Stimulated activated CD8-positive, alpha-beta memory T cell treated with anti-CD3 and anti-CD28 coated beads, Interleukin-7, amount 100 ng/mL, for 1 hour (primary cell): ENCODE results near the gene KCNG1.

Source experiments
- DNase-seq, 2 donors: peaks; one replicate each; pipeline ENCODE4 v3.0.0-alpha.2; 2020; ENCODE audit warnings: low read depth in 2 of 2

KCNG1 gene

DNA sequence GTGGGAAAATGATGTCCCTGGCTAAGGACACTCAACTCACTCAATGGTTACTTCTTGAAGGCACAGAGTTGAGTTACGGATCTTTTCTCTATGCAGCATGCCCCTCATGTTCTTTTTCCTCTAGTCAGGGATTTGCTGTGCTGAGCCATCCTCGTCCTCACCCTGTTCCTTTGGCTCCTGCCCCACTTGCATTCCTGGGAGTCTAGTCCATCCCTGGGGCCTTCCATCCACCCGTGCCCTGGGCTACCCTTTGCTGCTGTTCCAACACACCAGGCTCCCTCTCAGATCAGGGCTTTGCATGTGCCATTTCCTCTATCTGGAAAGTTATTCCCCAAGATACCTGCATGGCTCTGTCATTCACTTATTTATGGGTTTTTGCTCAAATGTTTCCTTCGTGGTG lies 13.3 kb upstream of the KCNG1 start:
- no peak for DNase-seq

DNA sequence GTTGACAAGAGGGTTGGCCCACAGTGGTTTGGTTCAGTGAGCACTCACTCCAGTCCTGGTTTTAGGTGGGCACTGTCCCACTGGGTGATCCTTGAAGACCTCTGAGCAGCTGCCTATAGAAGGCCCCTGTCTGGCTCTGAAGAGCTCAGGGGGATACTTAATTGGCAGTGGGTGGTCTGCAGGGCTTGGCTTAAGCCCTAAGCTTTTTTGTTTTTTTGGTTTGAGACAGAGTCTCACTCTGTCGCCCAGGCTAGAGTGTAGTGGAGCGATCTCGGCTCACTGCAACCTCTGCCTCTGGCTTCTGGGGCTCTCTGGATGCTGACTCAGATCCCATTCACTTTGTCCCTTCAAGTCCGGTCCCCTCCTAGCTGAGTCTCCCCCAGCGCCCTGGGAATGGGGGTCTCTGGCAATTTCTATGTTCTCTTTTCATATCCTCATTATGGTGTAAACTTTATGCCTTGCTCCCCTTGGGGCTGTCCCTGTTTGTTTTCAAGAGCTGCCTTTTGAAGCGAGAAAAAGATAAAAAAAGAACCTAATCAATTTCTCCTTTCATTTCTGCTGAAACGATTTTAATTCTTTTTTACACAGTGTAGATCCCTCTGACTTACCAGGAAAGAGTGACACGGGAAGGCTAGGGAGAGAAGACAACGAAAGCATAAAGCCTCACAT lies 12.2 kb upstream of the KCNG1 start:
- DNase-seq, result no peak

DNA sequence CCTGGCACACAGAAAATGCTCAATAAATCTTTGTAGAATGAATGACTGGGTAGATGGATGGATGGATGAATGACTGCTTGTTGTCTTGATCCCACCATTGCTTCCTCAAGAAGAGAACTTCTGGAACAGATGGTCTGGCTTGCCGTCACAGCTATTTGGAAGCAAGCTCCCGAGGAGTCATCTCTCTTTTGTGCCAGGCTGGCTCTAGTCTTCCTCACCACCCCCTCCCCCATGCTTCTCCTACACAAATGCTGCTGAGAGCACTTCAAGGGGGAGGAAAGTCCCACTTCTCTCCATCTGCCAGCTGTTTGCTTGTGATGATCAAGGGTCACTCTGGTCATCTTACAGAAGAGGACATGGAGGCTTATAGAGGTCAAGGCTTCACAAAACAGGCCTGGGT lies 11.6 kb upstream of the KCNG1 start:
- no peak for DNase-seq

DNA sequence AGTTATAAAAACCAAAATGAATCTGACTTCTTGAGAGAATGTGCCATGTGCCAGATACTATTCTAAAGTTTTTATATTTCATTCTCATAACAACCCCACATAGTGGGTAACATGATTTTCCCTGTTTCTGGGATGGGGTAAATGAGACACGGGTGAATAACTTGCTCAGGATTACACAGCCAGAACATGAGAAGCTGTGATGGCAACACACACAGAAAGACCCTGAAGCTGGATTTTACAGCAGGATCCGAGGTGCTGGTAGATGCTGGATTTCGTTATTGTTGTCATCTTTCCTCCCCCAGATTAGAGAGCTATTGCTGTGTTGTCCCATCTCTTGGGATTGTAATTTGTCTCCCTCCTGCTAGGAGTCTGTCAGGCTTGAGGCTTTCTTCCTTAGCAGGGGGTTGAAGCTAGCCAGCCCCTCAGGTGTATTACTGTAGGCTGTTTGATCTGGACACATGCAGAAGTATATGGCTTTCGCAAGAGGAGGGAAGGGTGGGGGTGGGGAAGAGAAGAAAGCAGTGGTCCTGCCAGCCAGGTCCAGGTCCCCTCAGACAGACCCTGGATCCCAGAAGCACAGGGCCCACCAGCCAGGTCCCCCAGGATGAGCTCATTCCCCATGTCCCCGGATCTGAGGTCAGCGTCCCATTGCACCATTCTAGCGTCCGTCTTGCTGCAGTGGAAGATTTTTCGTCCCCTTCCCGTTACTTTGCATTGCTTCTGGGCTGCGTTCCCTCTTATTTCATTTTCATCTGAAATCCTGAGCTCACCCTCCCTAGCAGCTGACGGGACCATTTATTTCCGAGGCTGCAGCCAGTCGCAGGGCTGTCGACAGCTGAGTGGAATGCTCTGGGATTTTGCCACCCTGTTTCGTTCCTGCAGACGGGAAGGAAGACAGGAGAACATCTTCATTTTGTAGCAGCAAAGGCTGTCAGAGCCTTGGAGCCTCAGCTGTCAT lies 7.3 kb upstream of the KCNG1 start:
- no peak for DNase-seq

DNA sequence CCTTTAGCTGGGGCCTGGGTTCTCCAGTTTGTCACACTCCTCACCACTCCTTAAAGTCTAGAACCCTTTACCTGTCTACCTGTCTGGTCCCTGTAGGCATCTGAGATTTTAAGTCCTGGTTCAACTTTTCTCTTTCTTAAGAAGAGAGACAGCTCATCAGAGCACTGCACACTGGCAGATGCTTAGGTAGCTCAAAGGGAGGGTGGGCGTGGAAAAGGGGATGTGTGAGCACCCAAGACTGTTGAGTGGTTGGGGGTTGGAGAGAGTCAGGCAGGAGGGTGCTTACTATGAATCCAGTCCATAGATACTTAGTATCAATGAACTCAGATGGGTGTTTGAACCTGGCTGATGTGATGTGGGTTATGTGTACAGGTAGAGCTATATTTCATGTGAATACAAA lies 6.6 kb upstream of the KCNG1 start:
- DNase-seq, result no peak

DNA sequence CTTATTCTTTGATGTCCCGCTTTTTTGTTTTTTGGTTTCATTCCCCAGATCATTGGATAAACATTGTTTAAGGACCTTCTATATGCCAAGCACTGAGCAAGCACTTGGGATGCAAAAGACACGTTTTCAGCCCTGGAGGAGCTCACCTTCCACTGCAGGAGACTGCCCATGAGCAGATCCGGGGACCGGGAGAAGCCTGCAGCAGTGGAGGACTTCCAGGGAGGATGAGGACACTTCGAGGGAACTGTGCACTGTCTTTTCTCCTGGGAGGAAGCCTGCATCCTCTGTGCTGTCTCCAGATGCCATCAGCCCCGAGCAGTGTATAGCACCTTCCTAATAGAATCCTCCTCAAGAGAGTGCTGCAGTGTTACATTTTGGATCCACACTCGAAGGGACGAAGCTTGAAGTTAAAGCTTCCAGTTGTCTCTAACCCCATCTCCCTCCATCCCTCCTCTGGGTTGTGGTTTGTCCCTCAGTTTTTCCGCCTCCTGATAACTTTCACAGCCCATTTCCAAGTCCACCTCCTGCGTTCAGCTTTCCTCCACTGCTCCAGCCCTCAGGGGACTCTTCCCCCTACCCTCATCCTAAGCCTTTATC lies 5.8 kb upstream of the KCNG1 start:
- DNase-seq, result no peak

DNA sequence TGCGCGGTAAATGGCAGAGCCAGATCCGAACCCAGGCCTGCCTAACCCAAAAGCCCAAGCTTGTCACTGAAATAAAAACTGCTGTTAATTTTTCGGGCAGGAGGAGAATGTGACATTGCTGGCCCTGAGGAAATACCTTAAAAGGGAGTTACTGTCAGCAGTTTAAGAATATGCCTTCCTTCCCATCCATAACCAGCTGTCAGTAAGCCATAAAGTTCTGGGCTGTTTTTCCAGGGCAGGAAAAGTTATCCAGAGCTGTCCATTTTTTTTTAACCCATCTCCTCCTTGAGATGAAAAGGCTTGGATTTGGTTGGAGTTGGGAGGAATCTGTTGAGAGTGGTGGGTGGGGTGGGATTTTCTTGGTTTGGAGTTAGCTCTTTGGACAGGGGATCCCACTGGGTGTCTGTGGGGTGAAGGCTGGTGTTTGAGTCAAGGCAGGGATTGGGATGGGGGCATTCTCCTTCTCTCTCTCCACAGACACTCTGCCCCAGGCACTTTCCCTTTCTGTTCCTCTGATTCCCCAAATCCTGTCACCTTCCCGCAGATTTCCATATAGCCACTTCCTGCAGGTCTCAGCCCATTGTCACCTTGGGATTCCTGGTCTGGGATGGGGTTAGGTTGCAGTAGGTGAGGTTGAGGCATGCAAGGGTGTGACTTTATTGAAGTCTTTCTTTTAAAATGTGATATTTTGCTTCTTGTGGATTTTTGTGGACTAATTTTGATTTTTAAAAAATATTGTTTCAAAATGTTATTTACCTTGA lies 4.3 kb upstream of the KCNG1 start:
- no peak for DNase-seq

DNA sequence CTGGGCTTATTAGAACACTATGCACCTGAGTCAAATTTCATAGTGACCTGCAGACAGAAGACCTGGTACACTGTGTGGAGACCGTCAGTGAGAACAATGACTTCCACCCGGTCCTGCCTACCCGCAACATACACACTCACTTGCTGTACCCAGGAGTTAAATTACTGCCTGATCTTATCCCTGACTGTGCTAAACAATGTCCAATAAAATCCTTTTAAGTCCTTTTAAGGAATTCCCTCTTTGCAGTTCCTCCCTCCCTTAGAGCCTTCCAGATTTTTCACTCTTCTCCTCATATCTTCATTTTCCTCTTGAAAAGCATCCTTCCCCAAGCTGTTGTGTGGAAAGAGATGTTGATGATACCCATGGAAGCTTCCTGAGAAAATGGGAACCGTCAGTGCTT lies 3.4 kb upstream of the KCNG1 start:
- no peak for DNase-seq

DNA sequence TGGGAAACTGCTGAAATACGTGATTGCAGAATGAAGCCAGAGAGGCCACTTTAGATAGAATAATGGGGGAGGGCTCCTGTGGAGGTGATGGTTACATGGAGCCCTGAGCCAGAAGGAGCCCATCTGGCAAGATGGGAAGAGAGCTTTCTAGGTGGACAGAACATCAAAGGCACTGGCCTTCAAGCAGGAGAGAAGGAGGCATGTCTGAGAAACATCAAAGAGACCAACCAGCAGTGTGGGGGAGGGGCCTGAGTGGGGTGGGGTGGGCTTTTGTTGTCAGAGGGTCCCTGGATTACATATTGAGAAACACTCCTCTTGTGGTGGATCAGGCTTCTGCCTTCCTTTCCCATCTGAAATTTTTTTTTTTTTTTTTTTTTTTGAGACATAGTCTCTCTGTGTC lies 1.9 kb upstream of the KCNG1 start:
- DNase-seq, result no peak

DNA sequence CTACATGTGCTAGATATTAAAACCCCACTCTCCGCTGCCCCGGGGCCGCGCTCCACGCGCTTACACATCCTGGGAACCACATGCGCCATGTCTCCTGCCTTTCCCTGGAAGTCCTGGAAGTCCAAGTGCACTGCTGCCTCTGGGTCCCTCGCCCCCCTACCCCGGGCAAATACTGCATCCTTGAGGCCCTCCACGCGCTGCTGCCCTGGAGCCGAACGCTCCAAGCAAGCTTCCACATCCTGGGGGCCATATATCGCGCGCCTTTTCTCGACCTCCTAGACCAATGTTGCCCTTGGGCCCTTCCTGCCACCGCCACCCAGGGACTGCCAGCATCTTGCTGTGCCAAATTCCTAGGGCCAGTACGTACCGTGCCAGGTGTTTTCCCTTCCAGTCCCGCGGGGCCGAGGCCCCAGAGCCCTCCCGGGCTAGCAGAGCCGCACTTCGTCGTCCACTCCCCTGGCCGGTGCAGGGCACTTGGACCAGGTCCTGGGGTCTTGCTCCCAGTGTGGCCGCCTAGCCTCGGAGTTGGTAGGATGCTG lies 779 bp upstream of the KCNG1 start:
- no peak for DNase-seq

DNA sequence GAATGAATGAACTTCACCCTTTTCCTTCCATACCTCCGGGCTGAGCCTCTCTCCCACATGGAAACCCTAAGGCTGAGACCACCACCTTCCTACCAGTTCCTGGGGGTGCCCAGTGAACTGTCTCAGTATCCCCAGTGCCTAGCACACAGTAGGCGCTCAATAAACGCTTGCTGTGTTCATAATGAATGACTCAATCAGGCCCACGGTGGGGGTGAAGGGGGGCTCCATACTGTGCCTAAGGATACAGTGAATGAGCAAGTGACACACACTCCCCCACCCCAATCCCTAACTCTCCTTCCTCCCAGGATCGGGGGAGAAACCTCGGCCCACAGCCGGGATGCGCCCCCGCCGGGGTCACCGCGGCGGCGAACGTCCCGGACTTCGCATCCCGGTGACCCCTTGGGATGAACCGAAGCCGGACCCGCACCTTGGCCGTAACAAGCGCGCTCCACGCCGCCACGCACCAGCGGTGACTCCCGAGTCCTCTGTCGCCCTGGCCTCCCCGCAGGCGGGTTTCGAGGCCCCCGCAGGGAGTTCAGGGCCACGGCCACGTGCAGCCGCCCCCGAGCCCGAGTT lies 592 bp downstream of the KCNG1 start:
- no peak for DNase-seq

DNA sequence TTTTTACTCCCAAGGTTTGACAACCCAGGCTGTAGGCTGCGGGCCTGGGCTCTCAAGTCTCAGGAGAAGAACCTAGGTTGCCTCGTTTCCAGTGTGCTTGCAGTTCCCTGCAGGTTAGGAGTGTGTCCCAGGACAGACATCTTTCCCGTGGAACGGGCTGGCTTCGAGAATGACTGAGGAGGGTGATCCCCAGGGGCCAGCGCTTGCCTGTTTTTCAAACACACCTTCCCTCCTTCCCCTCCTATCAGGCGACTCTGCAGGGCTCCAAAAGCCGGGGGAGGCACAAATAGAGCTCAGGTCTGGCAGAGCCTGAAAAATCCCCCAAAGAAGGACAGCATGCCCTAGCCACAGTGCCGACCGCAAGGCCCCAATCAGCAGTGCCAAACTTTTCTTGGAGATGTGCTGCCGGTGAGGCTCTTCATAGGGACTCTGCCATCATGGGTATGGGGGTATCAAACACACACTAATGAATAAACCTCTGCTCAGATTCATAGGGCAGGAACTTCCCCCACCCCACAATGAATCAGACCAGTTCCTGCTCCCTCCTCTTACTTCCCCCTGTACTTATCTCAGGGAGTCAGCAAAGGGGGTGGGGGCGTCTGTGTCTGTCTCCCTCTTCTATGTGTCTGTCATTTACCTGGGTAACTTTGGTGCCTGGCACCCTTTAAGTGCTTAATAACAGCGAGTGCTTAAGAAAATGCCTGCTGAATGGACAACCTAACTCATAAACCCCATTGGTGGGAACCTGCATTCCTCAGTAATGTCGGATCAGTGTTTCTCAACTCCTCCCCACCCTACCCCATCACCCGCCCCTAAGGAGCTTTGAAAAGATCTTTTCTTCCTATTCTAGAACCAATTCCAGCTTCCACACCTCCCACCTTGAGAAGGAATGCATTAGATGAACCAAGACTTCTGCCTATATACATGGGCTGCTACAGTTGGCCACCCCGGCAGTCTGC lies 1.6 kb downstream of the KCNG1 start:
- DNase-seq, result no peak

DNA sequence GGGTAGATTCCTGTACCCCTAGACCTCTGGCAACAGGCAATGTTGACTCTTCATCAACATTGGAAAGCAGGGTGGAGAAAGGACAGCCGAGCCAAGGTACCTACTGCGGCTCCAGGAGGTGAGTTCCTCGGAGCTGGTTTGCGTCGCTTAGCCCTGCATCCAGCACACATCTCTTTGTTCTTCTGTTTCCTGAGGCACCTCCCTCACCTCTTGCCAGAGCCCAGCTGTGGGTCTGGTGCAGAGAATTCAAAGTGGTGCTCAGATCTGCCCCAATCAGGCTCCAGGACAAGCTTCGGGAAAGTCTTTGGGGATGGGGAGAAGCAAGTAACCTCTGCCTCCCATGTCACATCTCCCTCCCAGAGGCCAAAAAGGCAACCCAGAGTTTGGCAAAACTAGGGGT lies 2.2 kb downstream of the KCNG1 start:
- DNase-seq, result no peak

DNA sequence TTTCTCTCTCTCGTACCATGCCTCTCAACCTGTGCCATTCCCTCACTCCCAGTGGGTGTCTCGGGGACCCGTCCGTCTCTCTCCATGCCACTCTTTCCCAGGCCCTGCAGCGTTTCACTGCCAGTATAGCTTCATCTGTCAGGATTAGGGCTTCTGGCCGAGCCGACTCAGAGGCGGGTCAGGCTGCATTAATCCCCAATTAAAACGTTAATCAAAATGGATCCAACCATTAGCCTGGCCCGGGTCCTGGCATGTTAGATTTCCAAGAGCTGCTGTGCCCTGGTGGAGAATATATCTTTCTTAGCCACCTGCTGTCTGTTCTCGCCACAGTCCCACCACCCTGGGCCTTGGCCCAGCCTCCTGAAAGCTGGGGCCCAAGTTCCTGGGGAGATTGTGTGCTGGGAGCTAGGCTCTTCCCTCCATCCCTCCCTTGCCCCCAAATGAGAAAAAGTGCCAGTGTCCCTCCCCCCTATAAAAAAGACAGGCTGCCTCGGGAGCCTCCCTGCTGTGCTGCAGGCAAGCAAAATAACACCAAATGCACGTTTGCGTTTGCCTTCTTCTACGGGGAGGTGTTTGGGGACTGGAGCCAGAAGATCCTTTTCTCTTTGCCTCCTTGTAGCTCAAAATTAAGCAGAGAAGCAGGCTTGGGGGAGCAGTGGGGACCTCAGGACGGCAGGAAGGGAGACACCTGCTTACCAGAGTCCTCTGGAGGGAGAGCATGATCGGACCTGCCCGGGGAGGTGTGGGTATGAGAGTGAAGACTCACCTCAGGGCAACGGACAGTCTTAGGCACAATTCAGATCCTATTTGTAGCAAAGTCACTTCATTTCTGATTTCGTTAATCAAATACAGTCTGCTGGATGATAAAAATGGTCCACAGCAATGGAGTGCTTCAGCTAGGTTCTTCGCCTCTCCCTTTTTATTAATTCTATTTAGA lies 3.0 kb downstream of the KCNG1 start:
- no peak for DNase-seq

DNA sequence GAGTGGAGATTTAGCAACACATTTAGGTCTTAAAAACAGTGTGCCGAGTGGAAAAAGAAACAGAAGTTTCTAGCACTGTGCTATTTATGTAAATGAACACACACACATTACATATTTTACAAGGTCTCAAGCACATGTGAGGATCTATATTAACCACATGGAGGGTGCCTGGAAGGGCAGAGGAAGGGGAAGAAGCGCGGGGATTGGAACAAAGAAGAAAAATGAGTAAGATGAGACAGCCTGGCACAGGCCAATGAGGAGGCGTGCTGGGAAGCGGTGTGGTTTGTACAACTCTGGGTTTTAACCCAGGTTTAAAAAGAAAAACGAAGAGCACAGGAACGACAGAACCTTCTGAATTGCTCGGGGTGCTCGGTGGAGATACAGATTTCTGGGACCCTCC lies 5.7 kb downstream of the KCNG1 start:
- no peak for DNase-seq

DNA sequence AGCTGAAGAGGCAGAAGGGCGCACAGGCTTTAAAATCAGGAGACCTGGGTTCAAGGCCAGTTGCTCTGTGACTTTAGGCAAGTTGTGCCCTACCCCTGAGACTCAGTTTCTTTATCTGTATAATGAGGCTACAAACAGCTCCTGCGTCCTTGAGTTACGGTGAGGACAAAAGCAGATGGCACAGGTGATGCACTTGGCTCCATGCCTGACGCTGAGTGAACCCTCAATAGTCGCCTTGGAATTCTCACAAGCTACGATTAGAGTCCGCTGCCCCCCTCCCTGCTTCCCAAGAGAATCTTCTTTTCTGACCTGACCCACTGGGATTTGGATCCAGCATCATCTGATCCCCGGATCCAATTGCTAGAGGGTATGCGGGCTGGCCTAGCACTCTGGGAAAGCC lies 6.4 kb downstream of the KCNG1 start:
- DNase-seq, result no peak

DNA sequence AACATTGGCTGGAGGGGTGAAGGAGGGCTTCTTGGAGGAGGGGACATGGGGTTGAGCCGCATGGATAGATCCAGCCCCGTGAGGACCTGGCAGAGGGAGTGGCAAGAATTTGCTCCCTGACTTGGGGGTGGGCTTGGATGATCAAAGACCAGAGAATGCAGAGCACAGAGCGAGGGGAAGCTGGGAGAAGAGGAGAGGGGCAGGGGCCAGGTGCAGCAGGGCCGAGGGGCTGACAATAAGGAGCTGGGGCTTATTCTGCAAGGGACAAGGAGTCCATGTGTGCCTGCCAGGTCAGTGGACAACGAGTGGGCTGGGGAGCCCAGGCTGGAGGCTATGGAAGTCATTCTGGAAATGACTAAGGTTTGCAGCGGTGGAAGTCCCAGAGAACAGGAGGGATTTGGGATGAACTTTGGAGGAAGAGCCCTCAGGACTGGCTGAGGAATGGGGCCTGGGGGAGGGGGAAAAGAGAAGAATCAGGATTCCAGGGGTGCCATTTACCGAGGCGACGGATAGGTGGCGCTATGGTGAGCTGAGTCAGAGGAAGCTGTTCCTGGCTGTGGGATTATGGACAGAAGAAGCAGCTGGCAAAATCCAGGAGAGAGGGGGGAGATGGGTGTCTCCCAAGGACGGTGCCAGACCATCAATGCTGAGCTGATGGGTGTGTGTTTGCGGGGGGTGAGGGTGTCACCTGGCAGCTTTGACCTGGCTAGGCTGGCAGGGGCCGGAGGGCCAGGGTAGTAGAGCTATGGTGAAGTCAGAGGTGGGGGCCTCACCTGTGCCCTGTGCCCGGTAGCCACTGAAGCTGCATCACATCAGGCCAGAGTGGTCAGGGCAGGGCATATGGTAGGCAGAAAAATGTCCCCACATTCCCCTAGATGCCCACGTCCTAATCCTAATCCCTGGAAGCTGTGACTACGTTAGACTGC lies 7.8 kb downstream of the KCNG1 start:
- no peak for DNase-seq
